ENCODE results near the gene HLA-G. TPM values are rescaled to one million over a fixed set of nuclear protein-coding genes. Genes with fewer than 3 reads are reported as not detected.

HLA-G gene
- total RNA-seq, 3 donors from 2014 or later: 1.5 to 1.9 (median 1.9) TPM

DNA sequence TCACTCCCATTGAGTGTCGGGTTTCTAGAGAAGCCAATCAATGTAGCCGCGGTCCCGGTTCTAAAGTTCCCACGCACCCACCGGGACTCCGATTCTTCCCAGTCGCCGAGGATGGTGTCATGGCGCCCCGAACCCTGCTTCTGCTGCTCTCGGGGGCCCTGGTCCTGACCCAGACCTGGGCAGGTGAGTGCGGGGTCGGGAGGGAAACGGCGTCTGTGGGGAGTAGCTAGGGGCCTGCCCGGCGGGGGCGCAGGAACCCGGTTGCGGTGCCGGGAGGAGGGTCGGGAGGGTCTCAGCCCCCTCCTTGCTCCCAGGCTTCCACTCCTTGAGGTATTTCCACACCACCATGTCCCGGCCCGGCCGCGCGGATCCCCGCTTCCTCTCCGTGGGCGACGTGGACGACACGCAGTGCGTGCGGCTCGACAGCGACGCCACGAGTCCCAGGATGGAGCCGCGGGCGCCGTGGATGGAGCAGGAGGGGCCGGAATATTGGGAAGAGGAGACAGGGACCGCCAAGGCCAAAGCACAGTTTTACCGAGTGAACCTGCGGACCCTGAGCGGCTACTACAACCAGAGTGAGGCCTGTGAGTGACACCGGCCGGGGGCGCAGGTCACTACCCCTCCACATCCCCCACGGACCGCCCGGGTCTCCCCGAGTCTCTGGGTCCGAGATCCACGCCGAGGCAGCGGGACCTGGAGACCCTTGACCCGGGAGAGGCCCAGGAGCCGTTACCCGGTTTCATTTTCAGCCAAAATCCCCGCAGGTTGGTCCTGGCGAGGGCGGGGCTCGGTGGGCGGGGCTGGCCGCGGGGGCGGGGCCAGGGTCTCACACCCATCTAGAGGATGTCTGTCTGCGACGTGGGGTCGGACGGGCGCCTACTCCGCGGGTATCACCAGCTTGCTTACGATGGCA, 35.2 kb upstream of the HLA-G start:
- peaks cover 9% of the 10 kb centered on the region for H3K4me1 ChIP-seq (ENCODE audit: low read depth)
- H3K9me3 ChIP-seq: no peaks in the 10 kb centered on the region
- ATAC-seq (peak; percentile 71), DNase-seq (peak; percentile 66 to 74 (median 68))
- no peak for TF ChIP-seq CTCF (IDR thresholded peaks at IDR 0.05)
- H3K4me3 ChIP-seq: no peak overlapping the region
- no peaks in the 10 kb centered on the region for H3K36me3 ChIP-seq (ENCODE audit: low read depth)
- intact Hi-C loops (cut with DNase I, micrococcal nuclease): no loop called here

DNA sequence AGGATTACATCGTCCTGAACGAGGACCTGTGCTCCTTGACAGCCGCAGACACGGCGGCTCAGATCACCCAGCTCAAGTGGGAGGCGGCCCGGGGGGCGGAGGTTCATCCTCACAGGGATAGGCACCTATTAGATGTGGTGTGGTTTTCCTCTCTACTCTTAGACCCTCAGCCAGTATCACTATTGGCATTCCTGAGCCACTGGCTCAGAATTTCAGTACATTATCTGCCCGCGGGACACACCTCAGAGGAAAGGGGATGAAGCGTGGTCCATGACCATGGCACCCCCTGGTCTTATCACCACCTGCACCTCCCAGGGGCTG, 34.6 kb upstream of the HLA-G start:
- no peak for TF ChIP-seq CTCF (IDR thresholded peaks at IDR 0.05)
- no peak overlapping the region for H3K4me3 ChIP-seq
- peaks cover 9% of the 10 kb centered on the region for H3K4me1 ChIP-seq (ENCODE audit: low read depth)
- DNase-seq: no peak
- ATAC-seq: no peak
- intact Hi-C loops (cut with DNase I, micrococcal nuclease): no loop called here
- H3K9me3 ChIP-seq: no peaks in the 10 kb centered on the region
- H3K36me3 ChIP-seq (ENCODE audit: low read depth): no peaks in the 10 kb centered on the region

- intact Hi-C loops (cut with DNase I, micrococcal nuclease): no loop called here
- no peak for DNase-seq
- Histone ChIP-seq H3K4me1 (ENCODE audit: low read depth) (peaks cover 9% of the 10 kb centered on the region), H3K9me3 (no peaks in the 10 kb centered on the region), H3K4me3 (no peak overlapping the region), H3K36me3 (ENCODE audit: low read depth) (no peaks in the 10 kb centered on the region)
- no peak for ATAC-seq
- TF ChIP-seq CTCF (IDR thresholded peaks at IDR 0.05): no peak
Observed at GRCh38 chr6:29793796-29794195, 33.8 kb upstream of the HLA-G start.

GRCh38 chr6:29796026-29796425, 31.6 kb upstream of the HLA-G start:
- no peak for ATAC-seq
- Histone ChIP-seq H3K4me1 (ENCODE audit: low read depth) (peaks cover 9% of the 10 kb centered on the region), H3K9me3 (no peaks in the 10 kb centered on the region), H3K36me3 (ENCODE audit: low read depth) (no peaks in the 10 kb centered on the region), H3K4me3 (no peak overlapping the region)
- intact Hi-C loops (cut with DNase I, micrococcal nuclease): no loop called here
- TF ChIP-seq CTCF (IDR thresholded peaks at IDR 0.05): no peak
- DNase-seq: no peak

GRCh38 chr6:29797135-29797534, 30.5 kb upstream of the HLA-G start:
- Histone ChIP-seq H3K9me3 (no peaks in the 10 kb centered on the region), H3K4me1 (ENCODE audit: low read depth) (peaks cover 7% of the 10 kb centered on the region), H3K36me3 (ENCODE audit: low read depth) (no peaks in the 10 kb centered on the region), H3K4me3 (no peak overlapping the region)
- intact Hi-C loops (cut with DNase I, micrococcal nuclease): no loop called here
- no peak for TF ChIP-seq CTCF (IDR thresholded peaks at IDR 0.05)
- DNase-seq: no peak
- no peak for ATAC-seq
